KG1 (cell line): ENCODE measurements around the gene TSHZ3.

ENCODE experiments used
- DNase-seq: peaks from one replicate; lab custom pipeline; 2025; lab: John Stamatoyannopoulos, UW

The TSHZ3 gene

GRCh38 chr19:31261019-31261602 lies 88.1 kb downstream of the TSHZ3 start:
- DNase-seq, result no peak

- DNase-seq, result no peak
Measured at GRCh38 chr19:31260171-31260933, 88.9 kb downstream of the TSHZ3 start.

GRCh38 chr19:31258211-31259052 lies 90.8 kb downstream of the TSHZ3 start:
- DNase-seq, result no peak

GRCh38 chr19:31257426-31258130 lies 91.7 kb downstream of the TSHZ3 start:
- no peak for DNase-seq

GRCh38 chr19:31257025-31257424 lies 92.2 kb downstream of the TSHZ3 start:
- no peak for DNase-seq

GRCh38 chr19:31256593-31256960 lies 92.7 kb downstream of the TSHZ3 start:
- DNase-seq, result no peak

GRCh38 chr19:31255831-31256592 lies 93.2 kb downstream of the TSHZ3 start:
- no peak for DNase-seq

GRCh38 chr19:31255174-31255799 lies 93.9 kb downstream of the TSHZ3 start:
- DNase-seq, result no peak

GRCh38 chr19:31254611-31255010 lies 94.6 kb downstream of the TSHZ3 start:
- DNase-seq, result no peak

- no peak for DNase-seq
Measured at GRCh38 chr19:31254180-31254551, 95.1 kb downstream of the TSHZ3 start.

- no peak for DNase-seq
Measured at GRCh38 chr19:31253526-31254179, 95.6 kb downstream of the TSHZ3 start.

GRCh38 chr19:31252441-31252840 lies 96.8 kb downstream of the TSHZ3 start:
- no peak for DNase-seq

- no peak for DNase-seq
Measured at GRCh38 chr19:31249217-31249616, 100.0 kb downstream of the TSHZ3 start.

GRCh38 chr19:31235806-31236205 lies 113.4 kb downstream of the TSHZ3 start:
- DNase-seq, result no peak

GRCh38 chr19:31233295-31233800 lies 115.9 kb downstream of the TSHZ3 start:
- DNase-seq, result no peak

- DNase-seq, result no peak
Measured at GRCh38 chr19:31232871-31233270, 116.4 kb downstream of the TSHZ3 start.

- DNase-seq, result no peak
Measured at GRCh38 chr19:31232180-31232579, 117.1 kb downstream of the TSHZ3 start.

GRCh38 chr19:31231237-31231636 lies 118.0 kb downstream of the TSHZ3 start:
- DNase-seq, result no peak

- DNase-seq, result no peak
Measured at GRCh38 chr19:31226151-31226935, 122.9 kb downstream of the TSHZ3 start.
